Transverse colon (tissue), 4 donors: ENCODE results near the gene FLOT1.

Experiments
- EP300 ChIP-seq: sonication (generic); formaldehyde crosslinking; IDR thresholded peaks from one replicate; pipeline ENCODE4 v1.6.1; 2017; ENCODE audit warnings: antibody characterized with exemption, low read depth
- POLR2A ChIP-seq: fragments of 450-650 bp; IDR thresholded peaks from one replicate; pipeline ENCODE4 v1.6.1; 2016; ENCODE audit warnings: antibody characterized with exemption, mild to moderate bottlenecking, moderate library complexity
- POLR2AphosphoS5 ChIP-seq, 3 donors: sonication (generic); formaldehyde crosslinking; IDR thresholded peaks; one replicate each; pipeline ENCODE4 v1.6.1; 2016; ENCODE audit warnings: antibody characterized with exemption in 3 of 3
- TF ChIP-seq, protein P1 (sequence below), 5 experiments: fragments of 200-600 bp in 3 of 5; fragments of 450-650 bp in 2 of 5; sonication (generic) in 3 of 5; IDR thresholded peaks; 1 replicate in 2 of 5; 2 replicates in 3 of 5; pipeline ENCODE4 v1.5.1; 2016 to 2017; ENCODE audit warnings: antibody characterized with exemption in 5 of 5, inconsistent platforms in 3 of 5, mild to moderate bottlenecking in 2 of 5, moderate library complexity in 1 of 5

DNA sequence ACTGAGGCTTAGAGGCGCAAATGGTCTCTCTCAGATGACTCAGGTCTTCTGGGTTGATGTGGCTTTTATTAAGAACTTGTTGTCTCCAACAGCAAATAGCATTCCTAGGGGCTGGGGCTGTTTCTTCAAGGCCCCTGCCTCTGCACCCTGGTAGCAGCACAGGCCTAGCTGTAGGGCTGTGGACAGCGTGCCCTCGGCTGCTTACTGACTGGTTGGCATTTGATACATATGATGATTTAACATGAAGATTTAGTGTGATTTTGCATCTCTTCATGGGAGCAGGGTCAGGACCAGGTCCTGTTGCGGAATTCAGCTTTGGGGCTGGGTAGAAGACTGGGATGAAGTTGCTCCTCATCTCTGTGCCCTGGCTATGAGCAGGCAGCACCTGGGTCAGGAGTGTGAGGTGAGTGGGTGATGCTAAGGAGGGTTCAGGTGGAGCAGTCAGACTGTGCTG lies 26.2 kb upstream of the FLOT1 start:
- TF ChIP-seq, protein P1, sequence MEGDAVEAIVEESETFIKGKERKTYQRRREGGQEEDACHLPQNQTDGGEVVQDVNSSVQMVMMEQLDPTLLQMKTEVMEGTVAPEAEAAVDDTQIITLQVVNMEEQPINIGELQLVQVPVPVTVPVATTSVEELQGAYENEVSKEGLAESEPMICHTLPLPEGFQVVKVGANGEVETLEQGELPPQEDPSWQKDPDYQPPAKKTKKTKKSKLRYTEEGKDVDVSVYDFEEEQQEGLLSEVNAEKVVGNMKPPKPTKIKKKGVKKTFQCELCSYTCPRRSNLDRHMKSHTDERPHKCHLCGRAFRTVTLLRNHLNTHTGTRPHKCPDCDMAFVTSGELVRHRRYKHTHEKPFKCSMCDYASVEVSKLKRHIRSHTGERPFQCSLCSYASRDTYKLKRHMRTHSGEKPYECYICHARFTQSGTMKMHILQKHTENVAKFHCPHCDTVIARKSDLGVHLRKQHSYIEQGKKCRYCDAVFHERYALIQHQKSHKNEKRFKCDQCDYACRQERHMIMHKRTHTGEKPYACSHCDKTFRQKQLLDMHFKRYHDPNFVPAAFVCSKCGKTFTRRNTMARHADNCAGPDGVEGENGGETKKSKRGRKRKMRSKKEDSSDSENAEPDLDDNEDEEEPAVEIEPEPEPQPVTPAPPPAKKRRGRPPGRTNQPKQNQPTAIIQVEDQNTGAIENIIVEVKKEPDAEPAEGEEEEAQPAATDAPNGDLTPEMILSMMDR (IDR thresholded peaks at IDR 0.05) = no peak
- TF ChIP-seq EP300 (no peak), POLR2AphosphoS5 (IDR thresholded peaks at IDR 0.05) (no peak), POLR2A (no peak)
